Measurements from ENCODE around the gene CDHR4. TPM values are rescaled to one million over a fixed set of nuclear protein-coding genes. Genes with fewer than 3 reads are reported as not detected.
A peak's percentile ranks its signal among the peaks of the same experiment; 100 is the strongest.
"Not testable (repeated sequence)": the region's sequence is repeated elsewhere in the genome, so short reads cannot be mapped to it uniquely, and the experiment has no call there.

CDHR4 gene
- total RNA-seq, 1 donor from 2014 or later: not detected

GRCh38 chr3:49803465-49804140 lies 3.9 kb upstream of the CDHR4 start:
- no peak for DNase-seq (ENCODE audit: low read depth)

GRCh38 chr3:49802719-49803464 lies 3.2 kb upstream of the CDHR4 start, which contains the start of gene INKA1:
INKA1 (plus strand) TSS chr3:49803261; CDS start chr3:49803393, 132 bp downstream.
- DNase-seq (ENCODE audit: low read depth): peak; percentile 44

GRCh38 chr3:49801160-49801559 lies 1.5 kb upstream of the CDHR4 start:
- DNase-seq (ENCODE audit: low read depth): no peak

GRCh38 chr3:49799105-49799504 lies 568 bp downstream of the CDHR4 start:
- no peak for DNase-seq (ENCODE audit: low read depth)

GRCh38 chr3:49794926-49795905 lies 4.5 kb downstream of the CDHR4 start:
- no peak for DNase-seq (ENCODE audit: low read depth)

- no peak for DNase-seq (ENCODE audit: low read depth)
These were observed 5.2 kb downstream of the CDHR4 start for GRCh38 chr3:49794431-49794830.

GRCh38 chr3:49793486-49794085 lies 6.1 kb downstream of the CDHR4 start:
- no peak for DNase-seq (ENCODE audit: low read depth)

GRCh38 chr3:49792371-49793150 lies 7.1 kb downstream of the CDHR4 start:
- no peak for DNase-seq (ENCODE audit: low read depth)

- DNase-seq (ENCODE audit: low read depth): no peak
These were observed 8.1 kb downstream of the CDHR4 start for GRCh38 chr3:49791571-49791970.

GRCh38 chr3:49790626-49791411 lies 8.9 kb downstream of the CDHR4 start:
- DNase-seq (ENCODE audit: low read depth): no peak

GRCh38 chr3:49788056-49788455 lies 11.6 kb downstream of the CDHR4 start:
- no peak for DNase-seq (ENCODE audit: low read depth)

- DNase-seq (ENCODE audit: low read depth): no peak
These were observed 12.1 kb downstream of the CDHR4 start for GRCh38 chr3:49787536-49787935.

GRCh38 chr3:49787182-49787464 lies 12.6 kb downstream of the CDHR4 start:
- no peak for DNase-seq (ENCODE audit: low read depth)

GRCh38 chr3:49786357-49787181 lies 13.1 kb downstream of the CDHR4 start, which contains the start of gene IP6K1:
IP6K1 (minus strand) TSS chr3:49786542; CDS start chr3:49748040, 38,502 bp downstream.
- peak; percentile 100 for DNase-seq (ENCODE audit: low read depth)

GRCh38 chr3:49785565-49786356 lies 13.9 kb downstream of the CDHR4 start:
- DNase-seq (ENCODE audit: low read depth): peak; percentile 33

- not testable (repeated sequence) for DNase-seq (ENCODE audit: low read depth)
These were observed 17.4 kb downstream of the CDHR4 start for GRCh38 chr3:49782277-49782676.

GRCh38 chr3:49781415-49782199 lies 18.1 kb downstream of the CDHR4 start:
- no peak for DNase-seq (ENCODE audit: low read depth)

- DNase-seq (ENCODE audit: low read depth): not testable (repeated sequence)
These were observed 18.7 kb downstream of the CDHR4 start for GRCh38 chr3:49780975-49781365.

All from renal cortical epithelial cell (primary cell).